CD4-positive, alpha-beta T cell treated with Interferon alpha-2 for 1 hour (primary cell): ENCODE measurements around the gene VWA3A.
"Not testable (repeated sequence)": the region's sequence is repeated elsewhere in the genome, so short reads cannot be mapped to it uniquely, and the experiment has no call there.

Source experiments
- DNase-seq, 2 donors: peaks; one replicate each; pipeline ENCODE4 v3.0.0-alpha.2; 2020 to 2022

Gene VWA3A

GRCh38 chr16:22141767-22142166 lies 49.4 kb downstream of the VWA3A start:
- no peak for DNase-seq

GRCh38 chr16:22144520-22144919 lies 52.2 kb downstream of the VWA3A start:
- no peak for DNase-seq

GRCh38 chr16:22147853-22148252 lies 55.5 kb downstream of the VWA3A start:
- no peak for DNase-seq

GRCh38 chr16:22151246-22151998 lies 59.1 kb downstream of the VWA3A start:
- DNase-seq = no peak

GRCh38 chr16:22152316-22152715 lies 60.0 kb downstream of the VWA3A start:
- no peak for DNase-seq

- DNase-seq = not testable (repeated sequence)
These were observed 60.7 kb downstream of the VWA3A start for GRCh38 chr16:22153078-22153477.

- DNase-seq = no peak
These were observed 69.1 kb downstream of the VWA3A start for GRCh38 chr16:22161401-22161800.

GRCh38 chr16:22161999-22162655 lies 69.8 kb downstream of the VWA3A start, which contains the start of gene SDR42E2:
Gene SDR42E2, plus strand, starts transcription at chr16:22162506. Its CDS starts 3,077 bp downstream, at chr16:22165583.
- DNase-seq = peak; percentile 23 to 54

- DNase-seq = no peak
These were observed 70.3 kb downstream of the VWA3A start for GRCh38 chr16:22162656-22163009.

- DNase-seq = no peak
These were observed 71.5 kb downstream of the VWA3A start for GRCh38 chr16:22163806-22164205.

- DNase-seq = no peak
These were observed 72.1 kb downstream of the VWA3A start for GRCh38 chr16:22164482-22164881.

- DNase-seq = no peak
These were observed 73.4 kb downstream of the VWA3A start for GRCh38 chr16:22165508-22166285.

GRCh38 chr16:22171953-22172352 lies 79.6 kb downstream of the VWA3A start:
- DNase-seq = no peak

- not testable (repeated sequence) for DNase-seq
These were observed 80.3 kb downstream of the VWA3A start for GRCh38 chr16:22172642-22173041.

- no peak for DNase-seq
These were observed 82.3 kb downstream of the VWA3A start for GRCh38 chr16:22174642-22175041.

GRCh38 chr16:22177968-22178930 lies 85.9 kb downstream of the VWA3A start:
- no peak for DNase-seq

- DNase-seq = no peak
These were observed 89.1 kb downstream of the VWA3A start for GRCh38 chr16:22181426-22181825.

- no peak for DNase-seq
These were observed 89.5 kb downstream of the VWA3A start for GRCh38 chr16:22181843-22182242.

- no peak for DNase-seq
These were observed 91.0 kb downstream of the VWA3A start for GRCh38 chr16:22183335-22183734.

- peak; percentile 13 to 21 for DNase-seq
These were observed 91.7 kb downstream of the VWA3A start for GRCh38 chr16:22183901-22184614.

GRCh38 chr16:22184615-22184968 lies 92.3 kb downstream of the VWA3A start:
- no peak for DNase-seq

- no peak for DNase-seq
These were observed 94.2 kb downstream of the VWA3A start for GRCh38 chr16:22186517-22186916.
